Spleen (tissue), 7 donors: ENCODE measurements around the gene TAS1R3.

Experiments used
- POLR2A ChIP-seq, 3 donors: fragments of 450-650 bp; IDR thresholded peaks; one replicate each; pipeline ENCODE4 v1.5.1; 2017; ENCODE audit warnings: antibody characterized with exemption in 3 of 3, mild to moderate bottlenecking in 1 of 3
- POLR2AphosphoS5 ChIP-seq, 3 donors: sonication (generic); formaldehyde crosslinking; IDR thresholded peaks; one replicate each; pipeline ENCODE4 v1.5.1; 2017; ENCODE audit warnings: antibody characterized with exemption in 3 of 3
- TF ChIP-seq, protein P1 (sequence below), 11 experiments: fragments of 200-600 bp in 7 of 11; fragments of 450-650 bp in 4 of 11; sonication (generic) in 4 of 11; IDR thresholded peaks in 8 of 11; conservative IDR thresholded peaks in 3 of 11; 1 replicate in 7 of 11; 2 replicates in 4 of 11; pipeline versions ENCODE4 v1.4.0 to v1.8.0; 2016 to 2021; ENCODE audit warnings: antibody characterized with exemption in 11 of 11, inconsistent platforms in 4 of 11, mild to moderate bottlenecking in 1 of 11
- donor health status: DM: no; HTN: no; CAD: no; lungs with moderate emphysema.
- donor health status: DM: no; HTN: no; CAD: no.
- donor health status: DM: no; HTN: no; CAD: no.

DNA sequence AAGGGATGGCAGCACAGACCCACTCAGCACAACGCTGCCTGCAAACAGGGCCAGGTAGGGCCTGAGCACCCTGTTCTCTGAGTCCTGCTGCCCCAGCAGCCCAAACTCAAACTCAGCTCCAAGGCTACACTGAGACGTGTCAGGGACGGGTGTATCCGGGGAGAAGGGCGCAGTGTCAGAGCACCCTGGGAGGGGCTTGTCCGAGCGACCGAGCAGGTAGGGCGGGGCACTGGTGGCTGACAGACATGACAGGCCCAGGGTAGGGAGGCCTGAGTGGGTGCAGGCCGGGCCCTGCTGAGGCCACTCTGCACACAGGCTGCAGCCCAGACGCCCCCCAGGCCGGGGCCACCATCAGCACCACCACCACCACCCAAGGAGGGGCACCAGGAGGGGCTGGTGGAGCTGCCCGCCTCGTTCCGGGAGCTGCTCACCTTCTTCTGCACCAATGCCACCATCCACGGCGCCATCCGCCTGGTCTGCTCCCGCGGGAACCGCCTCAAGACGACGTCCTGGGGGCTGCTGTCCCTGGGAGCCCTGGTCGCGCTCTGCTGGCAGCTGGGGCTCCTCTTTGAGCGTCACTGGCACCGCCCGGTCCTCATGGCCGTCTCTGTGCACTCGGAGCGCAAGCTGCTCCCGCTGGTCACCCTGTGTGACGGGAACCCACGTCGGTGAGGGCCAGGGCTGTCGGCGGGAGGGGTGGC is 45.3 kb upstream of the TAS1R3 start:
- TF ChIP-seq, protein P1, sequence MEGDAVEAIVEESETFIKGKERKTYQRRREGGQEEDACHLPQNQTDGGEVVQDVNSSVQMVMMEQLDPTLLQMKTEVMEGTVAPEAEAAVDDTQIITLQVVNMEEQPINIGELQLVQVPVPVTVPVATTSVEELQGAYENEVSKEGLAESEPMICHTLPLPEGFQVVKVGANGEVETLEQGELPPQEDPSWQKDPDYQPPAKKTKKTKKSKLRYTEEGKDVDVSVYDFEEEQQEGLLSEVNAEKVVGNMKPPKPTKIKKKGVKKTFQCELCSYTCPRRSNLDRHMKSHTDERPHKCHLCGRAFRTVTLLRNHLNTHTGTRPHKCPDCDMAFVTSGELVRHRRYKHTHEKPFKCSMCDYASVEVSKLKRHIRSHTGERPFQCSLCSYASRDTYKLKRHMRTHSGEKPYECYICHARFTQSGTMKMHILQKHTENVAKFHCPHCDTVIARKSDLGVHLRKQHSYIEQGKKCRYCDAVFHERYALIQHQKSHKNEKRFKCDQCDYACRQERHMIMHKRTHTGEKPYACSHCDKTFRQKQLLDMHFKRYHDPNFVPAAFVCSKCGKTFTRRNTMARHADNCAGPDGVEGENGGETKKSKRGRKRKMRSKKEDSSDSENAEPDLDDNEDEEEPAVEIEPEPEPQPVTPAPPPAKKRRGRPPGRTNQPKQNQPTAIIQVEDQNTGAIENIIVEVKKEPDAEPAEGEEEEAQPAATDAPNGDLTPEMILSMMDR (IDR thresholded peaks at IDR 0.05 in 8 of 11, conservative IDR thresholded peaks at IDR 0.05 in 3 of 11): no peak
- TF ChIP-seq POLR2A (IDR thresholded peaks at IDR 0.05) (no peak), POLR2AphosphoS5 (IDR thresholded peaks at IDR 0.05) (no peak)
